ENCODE measurements around the gene TRMT44.
"Not testable (repeated sequence)": the region's sequence is repeated elsewhere in the genome, so short reads cannot be mapped to it uniquely, and the experiment has no call there.

Gene TRMT44

GRCh38 chr4:8497762-8498161 is 57.2 kb downstream of the TRMT44 start:
- DNase-seq: no peak

- no peak for DNase-seq
Observed at GRCh38 chr4:8500966-8501365, 60.4 kb downstream of the TRMT44 start.

DNA sequence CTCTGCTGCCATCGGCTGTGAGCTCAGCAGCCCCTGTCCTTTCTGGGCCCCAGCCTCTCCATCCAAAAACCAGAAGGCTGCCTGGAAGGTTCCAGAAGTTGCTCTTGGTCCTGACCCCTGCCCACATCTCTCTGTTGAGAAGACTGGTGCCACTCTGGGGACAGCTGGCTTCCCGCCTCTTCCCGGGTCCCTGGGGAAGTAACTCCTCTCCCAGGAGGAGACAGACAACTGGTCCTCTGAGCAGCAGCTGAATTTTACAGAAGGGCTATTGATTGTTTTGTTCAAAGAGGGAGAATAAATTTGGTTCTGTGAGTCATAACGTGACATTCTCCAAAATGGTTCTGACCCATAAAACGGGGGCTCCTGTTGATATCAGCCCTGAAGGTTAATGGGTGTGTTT is 61.2 kb downstream of the TRMT44 start:
- DNase-seq: no peak

- no peak for DNase-seq
Observed at GRCh38 chr4:8502371-8502770, 61.8 kb downstream of the TRMT44 start.

DNA sequence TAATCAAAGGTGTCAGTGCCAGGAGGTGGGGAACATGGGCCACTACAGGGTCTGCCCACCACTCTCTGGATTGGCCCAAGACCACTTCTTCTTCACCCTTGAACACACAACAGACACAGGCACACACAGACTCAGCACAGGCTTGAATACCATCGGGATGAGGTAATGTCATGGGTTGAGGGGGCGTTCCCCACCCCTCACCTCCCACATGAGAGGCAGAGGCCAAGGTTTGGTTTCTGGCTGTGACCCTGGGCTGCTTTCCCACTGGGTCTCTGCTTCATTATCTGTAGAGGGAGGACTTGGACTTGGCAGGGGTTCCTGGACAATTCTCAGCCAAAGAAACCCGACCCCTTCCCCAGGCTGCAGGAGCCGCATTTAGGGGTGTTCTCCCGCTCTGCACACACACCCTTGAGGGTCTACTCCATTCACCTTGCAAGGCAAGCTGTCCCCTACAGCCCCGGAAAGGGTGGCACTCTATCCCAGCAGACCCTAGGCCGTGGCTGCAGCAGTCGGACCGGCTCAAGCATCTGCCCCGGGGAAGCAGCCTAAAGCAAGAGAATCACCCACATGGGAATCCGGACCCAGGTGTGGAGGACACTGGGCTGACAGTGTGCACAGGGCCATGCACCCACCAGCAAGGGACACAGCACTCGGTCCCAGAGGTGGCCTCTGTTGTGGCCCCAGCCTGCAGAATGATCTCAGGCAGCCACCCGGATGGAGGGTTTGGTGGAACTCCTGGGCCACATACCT is 62.4 kb downstream of the TRMT44 start:
- no peak for DNase-seq

- DNase-seq: no peak
Observed at GRCh38 chr4:8503801-8504200, 63.2 kb downstream of the TRMT44 start.

GRCh38 chr4:8504279-8505007 is 63.9 kb downstream of the TRMT44 start:
- no peak for DNase-seq

GRCh38 chr4:8505229-8505628 is 64.7 kb downstream of the TRMT44 start:
- no peak for DNase-seq

GRCh38 chr4:8506006-8506372 is 65.4 kb downstream of the TRMT44 start:
- DNase-seq: no peak

GRCh38 chr4:8506373-8507195 is 66.0 kb downstream of the TRMT44 start:
- peak; percentile 71 for DNase-seq

DNA sequence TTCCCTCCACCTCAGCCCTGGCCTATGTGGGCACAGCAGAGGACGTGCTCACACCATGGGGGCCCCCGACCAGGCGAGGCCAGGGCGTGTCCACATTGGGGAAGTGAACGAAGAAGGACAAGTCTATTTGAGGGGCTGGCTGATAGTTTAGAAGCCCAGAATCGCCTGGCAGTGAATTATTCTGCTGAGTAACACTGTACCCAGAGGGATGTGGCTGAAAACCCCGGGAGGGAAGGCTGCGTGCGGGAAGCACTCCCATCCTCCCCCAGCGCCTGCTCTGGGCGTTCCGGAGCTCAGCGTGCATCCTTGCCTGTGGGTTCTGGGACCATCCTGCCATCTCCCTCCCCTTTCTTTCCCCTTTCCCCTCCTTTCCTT is 66.6 kb downstream of the TRMT44 start:
- DNase-seq: no peak

- DNase-seq: no peak
Observed at GRCh38 chr4:8507624-8508023, 67.0 kb downstream of the TRMT44 start.

DNA sequence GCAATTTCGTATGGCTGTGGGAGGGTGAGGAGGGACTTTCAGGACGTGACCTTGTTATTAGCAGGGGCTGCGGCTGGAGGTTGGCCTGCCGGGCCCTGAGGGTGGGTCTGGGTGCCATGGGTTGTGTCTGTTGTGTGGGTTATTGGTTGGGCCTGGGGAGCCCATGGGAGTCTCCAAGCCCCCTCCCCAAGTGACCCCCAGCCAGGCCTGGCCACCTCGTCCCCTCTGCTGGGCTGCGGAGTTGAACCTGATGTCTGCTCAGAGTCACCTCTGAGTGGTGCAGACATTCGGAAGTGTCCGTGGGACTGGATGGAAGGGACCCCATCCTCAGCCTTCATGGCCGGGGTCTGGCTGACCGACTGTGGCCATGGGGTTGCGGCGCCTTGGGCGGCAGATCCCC is 67.7 kb downstream of the TRMT44 start:
- DNase-seq: no peak

GRCh38 chr4:8508740-8509139 is 68.2 kb downstream of the TRMT44 start:
- no peak for DNase-seq

- no peak for DNase-seq
Observed at GRCh38 chr4:8509311-8509950, 68.9 kb downstream of the TRMT44 start.

- DNase-seq: no peak
Observed at GRCh38 chr4:8510191-8510590, 69.6 kb downstream of the TRMT44 start.

GRCh38 chr4:8510611-8511285 is 70.2 kb downstream of the TRMT44 start:
- no peak for DNase-seq

DNA sequence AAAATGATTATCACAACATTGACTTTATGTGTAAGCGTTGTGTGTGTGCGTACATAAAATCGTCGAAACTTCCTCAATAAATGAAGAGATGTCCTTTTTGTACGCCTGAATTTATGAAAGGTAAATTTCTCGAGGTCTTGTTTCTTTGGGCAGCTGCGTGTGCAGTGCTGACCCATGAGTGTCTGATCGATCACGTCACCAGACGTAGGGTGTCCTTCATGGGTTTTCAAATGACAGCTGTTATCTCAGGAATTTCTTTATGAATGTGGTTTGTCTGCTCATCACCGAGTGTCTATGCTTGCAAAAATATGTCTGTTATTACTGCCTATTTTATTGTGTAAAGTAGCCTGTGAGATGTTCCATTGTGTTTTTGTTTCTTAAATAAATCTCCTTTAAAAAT is 71.9 kb downstream of the TRMT44 start:
- no peak for DNase-seq

DNA sequence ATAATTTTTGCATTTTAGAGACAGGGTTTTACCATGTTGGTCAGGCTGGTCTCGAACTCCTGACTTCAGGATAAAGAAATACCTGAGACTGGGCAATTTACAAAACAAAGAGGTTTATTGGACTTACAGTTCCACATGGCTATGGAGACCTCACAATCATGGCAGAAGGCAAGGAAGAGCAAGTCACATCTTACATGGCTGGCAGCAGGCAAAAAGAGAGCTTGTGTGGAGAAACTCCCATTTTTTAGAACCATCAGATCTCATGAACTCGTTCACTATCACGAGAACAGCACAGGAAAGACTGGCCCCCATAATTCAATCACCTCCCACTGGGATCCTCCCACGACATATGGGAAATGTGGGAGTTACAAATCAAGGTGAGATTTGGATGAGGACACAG is 72.5 kb downstream of the TRMT44 start:
- not testable (repeated sequence) for DNase-seq

GRCh38 chr4:8513931-8514330 is 73.4 kb downstream of the TRMT44 start:
- DNase-seq: no peak

GRCh38 chr4:8514391-8514790 is 73.8 kb downstream of the TRMT44 start:
- DNase-seq: no peak

DNA sequence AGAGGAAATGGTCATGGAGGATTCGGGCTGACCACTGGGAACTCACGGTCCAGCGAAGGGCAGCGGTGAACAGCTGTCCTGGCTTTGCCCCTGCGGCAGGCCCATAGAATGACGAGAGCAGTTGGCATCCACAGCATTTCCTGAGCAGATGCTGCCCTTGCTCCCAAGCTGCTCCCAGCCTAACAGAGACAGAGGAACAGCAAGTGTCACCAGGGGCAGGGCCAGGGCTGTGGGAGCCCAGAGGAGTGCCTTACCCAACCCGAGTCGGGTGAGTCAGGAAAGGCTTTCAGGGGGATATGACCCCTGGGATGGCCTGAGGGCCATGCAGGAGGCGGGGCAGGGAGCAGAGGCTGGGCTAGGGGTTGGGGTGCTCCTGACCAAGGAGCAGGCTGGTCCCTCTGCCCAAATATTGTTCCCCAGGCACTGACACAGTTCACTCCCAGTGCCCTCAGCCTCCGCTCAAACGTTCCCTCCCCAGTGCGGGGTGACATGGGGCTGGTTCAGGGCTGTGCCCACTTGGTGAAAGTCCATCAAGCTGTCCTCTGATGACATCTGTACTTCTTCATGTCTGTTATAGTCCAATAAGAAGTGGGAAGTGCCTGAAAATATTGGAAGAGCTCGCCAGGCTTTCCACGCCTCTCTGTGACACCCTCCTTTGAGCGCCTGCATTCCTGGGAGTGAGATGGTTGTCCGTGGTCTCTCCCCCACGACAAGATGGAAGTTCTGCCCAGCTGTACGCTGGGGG is 74.9 kb downstream of the TRMT44 start:
- DNase-seq: peak; percentile 52

Measured in femur (tissue), 1 donor.